ENCODE results near the gene FAM133A.

Gene FAM133A

DNA sequence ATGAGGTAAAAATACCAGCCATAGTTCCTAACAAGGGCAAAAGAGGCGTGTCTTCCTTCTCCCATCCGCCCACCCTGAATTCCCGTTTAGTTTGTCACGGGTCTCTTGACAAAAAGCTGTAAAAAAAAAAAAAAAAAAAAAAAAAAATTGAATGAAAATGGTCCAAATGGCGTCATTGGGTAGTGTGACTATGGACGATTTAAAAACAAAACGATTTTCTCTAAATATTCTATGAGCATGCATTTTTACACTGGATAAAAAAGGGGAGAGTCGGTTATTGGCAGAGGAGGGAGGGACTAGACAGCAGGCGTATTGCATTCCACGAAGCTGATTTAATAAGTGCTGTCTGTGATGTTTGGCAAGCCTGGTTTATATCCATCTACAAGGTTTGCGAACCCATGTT lies at the start of gene FAM133A:
TSS of gene FAM133A (plus strand) at position 338 of the 403 bp plus-strand sequence. CDS start 35,214 bp downstream, outside the sequence.
- DNase-seq: no peak

- no peak for DNase-seq
These were observed 36.4 kb upstream of the FAM133A start for GRCh38 chrX:93637591-93637990.

- no peak for DNase-seq
These were observed 24.6 kb upstream of the FAM133A start for GRCh38 chrX:93649381-93649780.

DNA sequence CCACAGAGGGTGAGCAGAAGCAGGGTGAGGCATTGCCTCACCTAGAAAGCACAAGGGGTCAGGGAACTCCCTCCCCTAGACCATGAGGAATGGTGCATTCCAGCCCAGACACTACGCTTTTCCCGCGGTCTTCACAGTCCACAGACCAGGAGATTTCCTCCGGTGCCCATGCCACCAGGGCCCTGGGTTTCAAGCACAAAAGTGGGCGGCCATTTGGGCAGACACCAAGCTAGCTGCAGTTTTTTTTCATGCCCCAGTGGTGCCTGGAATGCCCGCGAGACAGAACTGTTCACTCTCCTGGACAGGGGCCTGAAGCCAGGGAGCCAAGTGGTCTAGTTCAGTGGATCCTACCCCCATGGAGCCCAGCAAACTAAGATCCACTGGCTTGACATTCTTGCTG lies 13.4 kb upstream of the FAM133A start:
- DNase-seq: no peak

- DNase-seq: peak; percentile 33 to 52
These were observed 744 bp upstream of the FAM133A start, which contains the start of gene NAP1L3 for GRCh38 chrX:93673056-93673868. Gene NAP1L3 (minus strand): TSS chrX:93673578. CDS start chrX:93673304, 274 bp downstream.

- DNase-seq: no peak
These were observed 22.0 kb downstream of the FAM133A start for GRCh38 chrX:93695981-93696380.

GRCh38 chrX:93703701-93704100 lies 29.7 kb downstream of the FAM133A start:
- DNase-seq: no peak

GRCh38 chrX:93711076-93711475 lies 37.1 kb downstream of the FAM133A start:
- no peak for DNase-seq

DNA sequence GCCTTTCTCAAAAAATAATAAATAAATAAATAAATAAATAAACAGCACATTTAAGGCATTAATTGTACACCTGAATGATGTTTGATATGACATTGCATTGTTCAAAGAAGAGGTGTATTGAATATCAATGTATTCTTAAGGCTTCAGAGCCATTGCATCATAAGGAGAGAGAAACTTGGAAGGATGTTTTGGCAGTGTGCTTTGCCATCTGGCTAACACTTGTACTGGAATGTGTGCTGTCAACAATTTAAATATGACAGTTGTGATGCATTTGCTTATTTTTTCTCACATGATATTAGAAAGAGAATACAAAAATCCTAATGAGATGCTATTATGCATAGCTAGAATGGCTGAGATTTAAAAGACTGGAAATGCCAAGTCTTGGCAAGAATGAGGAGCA lies 67.8 kb downstream of the FAM133A start:
- no peak for DNase-seq

- no peak for DNase-seq
These were observed 86.2 kb downstream of the FAM133A start for GRCh38 chrX:93760163-93760562.

Measured in stimulated activated CD4-positive, alpha-beta T cell treated with anti-CD3 and anti-CD28 coated beads, Interleukin-2, amount 100 ng/mL, for 48 hours (primary cell).